ENCODE results near the gene PSD4. TPM values are rescaled to one million over a fixed set of nuclear protein-coding genes. Genes with fewer than 3 reads are reported as not detected.

Gene PSD4
- total RNA-seq, 2 donors from 2014 or later, result 2.4 to 4.5 TPM

DNA sequence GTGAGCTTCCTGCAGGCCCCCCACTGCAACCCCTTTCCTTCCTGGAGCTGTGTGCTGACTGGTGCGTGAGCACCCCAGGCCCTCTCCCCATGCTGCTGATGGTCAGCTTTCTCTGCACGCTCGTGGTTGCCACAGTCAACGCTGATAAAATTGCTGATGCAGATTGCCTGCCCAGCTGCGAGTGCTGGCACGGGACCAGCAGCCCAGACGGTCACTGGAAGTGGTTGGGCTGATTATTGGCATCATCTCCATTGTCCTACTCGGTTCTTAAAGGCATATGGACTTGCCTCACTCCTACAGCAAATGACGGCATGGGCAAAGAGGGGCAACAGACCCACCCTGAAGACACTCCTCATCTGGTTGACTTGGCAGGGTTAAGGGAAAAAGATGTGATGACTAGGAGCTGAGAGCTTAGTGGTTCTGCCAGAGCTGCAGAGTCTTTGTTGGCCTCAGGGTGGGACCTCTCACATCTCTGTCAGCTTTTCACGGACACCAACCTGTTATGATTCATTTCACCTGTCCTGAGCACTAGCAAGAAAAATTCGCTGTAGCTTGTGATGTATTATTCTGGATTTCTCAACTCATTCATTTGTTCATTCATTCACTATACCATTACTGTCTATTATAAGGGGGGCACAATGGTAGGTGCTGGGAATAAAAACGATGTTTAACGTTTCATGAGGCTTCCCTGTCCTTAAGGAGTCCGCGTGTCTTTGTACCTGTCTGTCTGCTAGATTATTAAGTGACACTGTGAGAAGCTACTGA lies 66.6 kb downstream of the PSD4 start:
- Histone ChIP-seq H3K4me3 (no peak overlapping the region), H3K27ac (peak overlapping the region; percentile 83 to 85), H3K9me3 (no peaks in the 10 kb centered on the region), H3K27me3 (no peaks in the 10 kb centered on the region), H3K36me3 (no peaks in the 10 kb centered on the region), H3K4me1 (peaks cover 0 to 39% of the 10 kb centered on the region in 2 donors)
- peak; percentile 96 for DNase-seq (ENCODE audit: low spot score)
- TF ChIP-seq, protein P1, sequence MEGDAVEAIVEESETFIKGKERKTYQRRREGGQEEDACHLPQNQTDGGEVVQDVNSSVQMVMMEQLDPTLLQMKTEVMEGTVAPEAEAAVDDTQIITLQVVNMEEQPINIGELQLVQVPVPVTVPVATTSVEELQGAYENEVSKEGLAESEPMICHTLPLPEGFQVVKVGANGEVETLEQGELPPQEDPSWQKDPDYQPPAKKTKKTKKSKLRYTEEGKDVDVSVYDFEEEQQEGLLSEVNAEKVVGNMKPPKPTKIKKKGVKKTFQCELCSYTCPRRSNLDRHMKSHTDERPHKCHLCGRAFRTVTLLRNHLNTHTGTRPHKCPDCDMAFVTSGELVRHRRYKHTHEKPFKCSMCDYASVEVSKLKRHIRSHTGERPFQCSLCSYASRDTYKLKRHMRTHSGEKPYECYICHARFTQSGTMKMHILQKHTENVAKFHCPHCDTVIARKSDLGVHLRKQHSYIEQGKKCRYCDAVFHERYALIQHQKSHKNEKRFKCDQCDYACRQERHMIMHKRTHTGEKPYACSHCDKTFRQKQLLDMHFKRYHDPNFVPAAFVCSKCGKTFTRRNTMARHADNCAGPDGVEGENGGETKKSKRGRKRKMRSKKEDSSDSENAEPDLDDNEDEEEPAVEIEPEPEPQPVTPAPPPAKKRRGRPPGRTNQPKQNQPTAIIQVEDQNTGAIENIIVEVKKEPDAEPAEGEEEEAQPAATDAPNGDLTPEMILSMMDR (IDR thresholded peaks at IDR 0.05), result no peak

DNA sequence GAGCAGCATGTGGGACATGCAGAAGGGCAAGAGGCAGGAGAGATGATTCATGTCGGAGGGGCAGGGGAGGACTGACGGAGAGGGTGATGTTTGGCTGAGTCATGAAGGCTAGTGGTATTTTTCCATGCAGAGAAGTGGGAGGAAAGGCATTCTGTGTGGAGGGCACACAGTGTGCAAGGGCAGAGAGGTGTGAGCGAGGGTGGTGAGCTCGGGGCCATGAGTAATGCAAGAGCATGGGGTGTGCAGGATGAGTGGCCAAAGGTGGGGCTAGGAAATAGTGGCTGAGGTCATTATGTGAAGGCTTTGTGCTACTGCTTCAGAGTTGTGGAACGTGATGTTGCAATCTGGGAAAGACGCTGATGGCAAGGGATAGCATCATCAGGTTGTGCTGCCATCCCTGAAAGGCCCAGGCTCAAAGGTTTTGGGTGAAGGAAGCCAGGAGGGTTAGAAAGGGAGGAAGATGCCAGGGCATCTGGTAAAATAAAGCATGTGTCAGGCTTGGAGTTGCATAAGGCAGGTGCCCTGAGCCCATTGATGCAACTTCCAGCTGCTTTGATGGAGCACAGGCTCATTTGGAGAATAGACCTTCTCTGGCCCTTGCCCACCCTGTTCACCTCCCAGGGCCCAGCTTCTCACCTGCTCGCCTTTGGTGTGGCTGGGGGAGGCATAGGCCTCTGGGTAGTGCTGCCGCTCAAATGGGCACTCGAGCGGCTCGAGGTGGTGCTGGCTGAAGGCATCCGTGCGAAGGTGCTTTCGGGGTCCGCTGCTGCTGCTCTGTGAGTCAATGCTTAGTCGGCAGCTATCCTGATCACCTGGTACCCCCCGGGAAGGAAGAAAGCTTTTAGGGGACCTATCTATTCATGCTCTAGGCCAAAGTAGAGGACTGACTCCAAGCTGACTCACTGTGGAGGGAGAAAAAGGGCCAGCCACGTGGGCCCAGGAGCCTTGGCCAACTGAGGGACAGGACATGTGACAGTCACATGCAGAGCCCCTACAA lies 67.4 kb downstream of the PSD4 start:
- peak overlapping the region; percentile 83 to 85 for H3K27ac ChIP-seq
- H3K36me3 ChIP-seq, result no peaks in the 10 kb centered on the region
- no peaks in the 10 kb centered on the region for H3K9me3 ChIP-seq
- H3K27me3 ChIP-seq, result no peaks in the 10 kb centered on the region
- H3K4me3 ChIP-seq, result no peak overlapping the region
- H3K4me1 ChIP-seq, result peaks cover 0 to 39% of the 10 kb centered on the region in 2 donors
- peak; percentile 97 for DNase-seq (ENCODE audit: low spot score)
- TF ChIP-seq, protein P1 (IDR thresholded peaks at IDR 0.05), result no peak

DNA sequence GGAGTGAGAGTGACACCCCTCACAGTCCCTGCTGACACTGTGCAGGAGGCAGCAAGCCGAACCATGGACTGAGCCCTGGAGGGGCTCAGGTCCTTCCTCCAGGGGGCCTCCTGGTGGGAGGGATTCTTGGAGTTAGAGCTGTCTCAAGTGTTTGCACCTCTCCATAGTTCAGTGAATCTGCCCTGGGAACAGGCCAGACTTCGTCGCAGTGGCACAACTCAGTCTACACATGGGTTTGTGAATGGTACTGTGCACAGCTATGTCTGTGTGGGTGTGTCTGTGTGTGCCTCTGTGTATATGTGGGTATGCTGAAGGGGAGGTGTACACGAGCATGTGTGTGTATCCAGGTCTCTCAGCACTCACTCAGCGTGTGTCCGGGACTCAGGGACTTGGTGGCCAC lies 68.6 kb downstream of the PSD4 start:
- H3K27me3 ChIP-seq, result no peaks in the 10 kb centered on the region
- no peak for DNase-seq (ENCODE audit: low spot score)
- H3K4me3 ChIP-seq, result no peak overlapping the region
- H3K4me1 ChIP-seq, result peaks cover 0 to 39% of the 10 kb centered on the region in 2 donors
- H3K9me3 ChIP-seq, result no peaks in the 10 kb centered on the region
- no peaks in the 10 kb centered on the region for H3K36me3 ChIP-seq
- H3K27ac ChIP-seq, result peak overlapping the region; percentile 83 to 85
- TF ChIP-seq, protein P1 (IDR thresholded peaks at IDR 0.05), result no peak

DNA sequence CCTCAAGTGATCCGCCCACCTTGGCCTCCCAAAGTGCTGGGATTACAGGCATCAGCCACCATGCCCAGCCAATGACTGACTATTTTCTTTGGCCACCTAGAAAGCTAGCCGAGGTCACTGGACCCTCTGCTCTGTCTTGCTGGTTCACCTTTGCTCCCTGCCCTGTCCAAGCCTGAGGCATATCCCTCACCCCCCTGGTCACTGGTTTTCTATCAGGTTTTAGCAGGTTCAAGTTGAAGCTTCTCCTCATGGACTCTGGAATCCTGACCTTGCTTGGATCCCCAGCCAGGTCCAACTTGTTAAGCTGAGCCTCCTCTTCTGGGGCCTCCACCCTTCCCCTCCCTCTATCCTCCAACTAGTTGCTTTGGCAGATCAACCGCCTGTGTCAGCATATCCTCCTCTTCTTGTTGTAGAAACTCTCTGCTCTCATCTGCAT lies 71.5 kb downstream of the PSD4 start:
- DNase-seq (ENCODE audit: low spot score), result no peak
- peak overlapping the region in 1 of 2 donors; percentile 30 for H3K27ac ChIP-seq
- H3K4me1 ChIP-seq, result peaks cover 0 to 36% of the 10 kb centered on the region in 2 donors
- no peaks in the 10 kb centered on the region for H3K27me3 ChIP-seq
- H3K9me3 ChIP-seq, result no peaks in the 10 kb centered on the region
- H3K4me3 ChIP-seq, result no peak overlapping the region
- H3K36me3 ChIP-seq, result no peaks in the 10 kb centered on the region
- TF ChIP-seq, protein P1 (IDR thresholded peaks at IDR 0.05), result no peak

DNA sequence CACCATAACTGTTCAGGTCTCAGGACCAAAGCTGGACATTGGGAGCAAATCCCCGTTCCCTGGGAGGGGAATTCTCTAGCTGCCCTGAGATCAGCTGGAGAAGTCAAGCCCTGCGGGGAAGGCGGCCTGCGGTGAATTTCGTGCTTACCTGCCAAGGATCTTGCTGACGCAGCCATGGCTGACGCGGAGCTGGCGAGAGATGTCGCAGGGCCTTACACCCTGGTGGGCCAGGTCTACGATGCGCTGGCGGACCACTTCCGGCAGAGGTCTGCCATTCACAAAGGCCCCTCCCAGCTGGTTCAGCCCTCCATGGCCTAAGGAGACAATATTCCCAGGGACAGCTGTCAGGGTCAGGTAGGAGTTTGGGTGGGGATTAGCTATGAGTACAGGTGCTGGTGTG lies 72.8 kb downstream of the PSD4 start:
- Histone ChIP-seq H3K36me3 (no peaks in the 10 kb centered on the region), H3K27me3 (no peaks in the 10 kb centered on the region), H3K9me3 (no peaks in the 10 kb centered on the region), H3K4me1 (peaks cover 0 to 29% of the 10 kb centered on the region in 2 donors), H3K4me3 (no peak overlapping the region), H3K27ac (no peak overlapping the region)
- DNase-seq (ENCODE audit: low spot score), result no peak
- TF ChIP-seq, protein P1 (IDR thresholded peaks at IDR 0.05), result no peak

Measured in right atrium auricular region (tissue), 2 donors.